SK-N-SH (cell line): ENCODE results near the gene ANKRD31.

Source experiments
- CTCF ChIP-seq: fragments of 200-600 bp; sonication (generic); IDR thresholded peaks from 2 replicates; pipeline ENCODE4 v1.6.1; 2017; ENCODE audit warnings: antibody characterized with exemption, mild to moderate bottlenecking, moderate library complexity
- MAX ChIP-seq: IDR thresholded peaks from 2 replicates; pipeline ENCODE4 v1.4.0; 2012; ENCODE audit warnings: low read depth
- RAD21 ChIP-seq: IDR thresholded peaks from 2 replicates; pipeline ENCODE4 v1.6.1; 2012; ENCODE audit warnings: mild to moderate bottlenecking, low read length
- RFX5 ChIP-seq: IDR thresholded peaks from 2 replicates; pipeline ENCODE4 v1.6.1; 2012; ENCODE audit warnings: mild to moderate bottlenecking, improper control_type of control experiment, low read length

- no peak for TF ChIP-seq CTCF
- no peak for TF ChIP-seq RFX5
- TF ChIP-seq RAD21 = no peak
- TF ChIP-seq MAX = no peak
Measured at GRCh38 chr5:75199946-75200345, 36.7 kb downstream of the ANKRD31 start.
